Measurements from ENCODE around the gene FOXP1. TPM values are rescaled to one million over a fixed set of nuclear protein-coding genes. Genes with fewer than 3 reads are reported as not detected.
"Not testable (repeated sequence)": the region's sequence is repeated elsewhere in the genome, so short reads cannot be mapped to it uniquely, and the experiment has no call there.

Gene FOXP1
- total and polyA plus RNA-seq, 9 donors, result 17.6 to 28.2 (median 20.5) TPM

GRCh38 chr3:71536376-71536965, 47.1 kb downstream of the FOXP1 start:
- Histone ChIP-seq H3K27me3 (ENCODE audit: control insufficient read depth, insufficient read depth, low read length) (no peaks in the 10 kb centered on the region), H3K4me3 (ENCODE audit: low read length) (no peak overlapping the region), H3K4me1 (ENCODE audit: control insufficient read depth, insufficient read depth, low read length) (no peaks in the 10 kb centered on the region), H3K36me3 (ENCODE audit: control insufficient read depth, insufficient read depth, low read length) (no peaks in the 10 kb centered on the region), H3K9me3 (replicated peaks; ENCODE audit: control insufficient read depth, low read depth, low read length) (no peaks in the 10 kb centered on the region), H3K27ac (ENCODE audit: low read length) (peak overlapping the region; percentile 40)
- WGBS (ENCODE audit: insufficient coverage), result no CpG with 5 or more reads among the region's 7 CpGs
- no peak for DNase-seq

- H3K4me1 ChIP-seq (ENCODE audit: control insufficient read depth, insufficient read depth, low read length), result no peaks in the 10 kb centered on the region
Measured at GRCh38 chr3:71533588-71533987, 49.9 kb downstream of the FOXP1 start.

GRCh38 chr3:71532639-71533395, 50.7 kb downstream of the FOXP1 start:
- no peaks in the 10 kb centered on the region for H3K36me3 ChIP-seq (ENCODE audit: control insufficient read depth, insufficient read depth, low read length)
- H3K4me1 ChIP-seq (ENCODE audit: control insufficient read depth, insufficient read depth, low read length), result no peaks in the 10 kb centered on the region
- H3K4me3 ChIP-seq (ENCODE audit: low read length), result no peak overlapping the region
- 76% methylated on average over 4 of the region's 6 CpGs for WGBS (ENCODE audit: insufficient coverage)
- no peak overlapping the region for H3K27ac ChIP-seq (ENCODE audit: low read length)
- H3K27me3 ChIP-seq (ENCODE audit: control insufficient read depth, insufficient read depth, low read length), result no peaks in the 10 kb centered on the region
- DNase-seq, result no peak
- H3K9me3 ChIP-seq (replicated peaks; ENCODE audit: control insufficient read depth, low read depth, low read length), result no peaks in the 10 kb centered on the region

More at GRCh38 chr3:71533588-71533987, 49.9 kb downstream of the FOXP1 start:
- Histone ChIP-seq H3K27me3 (ENCODE audit: control insufficient read depth, insufficient read depth, low read length) (no peaks in the 10 kb centered on the region), H3K36me3 (ENCODE audit: control insufficient read depth, insufficient read depth, low read length) (no peaks in the 10 kb centered on the region), H3K4me3 (ENCODE audit: low read length) (no peak overlapping the region), H3K27ac (ENCODE audit: low read length) (no peak overlapping the region), H3K9me3 (replicated peaks; ENCODE audit: control insufficient read depth, low read depth, low read length) (no peaks in the 10 kb centered on the region)
- 100% methylated on average over 2 of the region's 4 CpGs for WGBS (ENCODE audit: insufficient coverage)
- DNase-seq, result no peak

- Histone ChIP-seq H3K27me3 (ENCODE audit: control insufficient read depth, insufficient read depth, low read length) (no peaks in the 10 kb centered on the region), H3K4me1 (ENCODE audit: control insufficient read depth, insufficient read depth, low read length) (no peaks in the 10 kb centered on the region), H3K4me3 (ENCODE audit: low read length) (no peak overlapping the region), H3K9me3 (replicated peaks; ENCODE audit: control insufficient read depth, low read depth, low read length) (no peaks in the 10 kb centered on the region), H3K27ac (ENCODE audit: low read length) (no peak overlapping the region), H3K36me3 (ENCODE audit: control insufficient read depth, insufficient read depth, low read length) (no peaks in the 10 kb centered on the region)
- no peak for DNase-seq
- WGBS (ENCODE audit: insufficient coverage), result 50% methylated on average over 2 of the region's 9 CpGs
Measured at GRCh38 chr3:71530903-71531530, 52.5 kb downstream of the FOXP1 start.

GRCh38 chr3:71528816-71529215, 54.7 kb downstream of the FOXP1 start:
- no CpG with 5 or more reads among the region's 2 CpGs for WGBS (ENCODE audit: insufficient coverage)
- no peaks in the 10 kb centered on the region for H3K9me3 ChIP-seq (replicated peaks; ENCODE audit: control insufficient read depth, low read depth, low read length)
- no peaks in the 10 kb centered on the region for H3K27me3 ChIP-seq (ENCODE audit: control insufficient read depth, insufficient read depth, low read length)
- no peak for DNase-seq
- H3K4me3 ChIP-seq (ENCODE audit: low read length), result no peak overlapping the region
- no peak overlapping the region for H3K27ac ChIP-seq (ENCODE audit: low read length)
- no peaks in the 10 kb centered on the region for H3K36me3 ChIP-seq (ENCODE audit: control insufficient read depth, insufficient read depth, low read length)
- no peaks in the 10 kb centered on the region for H3K4me1 ChIP-seq (ENCODE audit: control insufficient read depth, insufficient read depth, low read length)

GRCh38 chr3:71526448-71526847, 57.1 kb downstream of the FOXP1 start:
- H3K4me3 ChIP-seq (ENCODE audit: low read length), result not testable (repeated sequence)

GRCh38 chr3:71525391-71525790, 58.1 kb downstream of the FOXP1 start:
- Histone ChIP-seq H3K9me3 (replicated peaks; ENCODE audit: control insufficient read depth, low read depth, low read length) (no peaks in the 10 kb centered on the region), H3K4me3 (ENCODE audit: low read length) (no peak overlapping the region), H3K27ac (ENCODE audit: low read length) (no peak overlapping the region), H3K27me3 (ENCODE audit: control insufficient read depth, insufficient read depth, low read length) (no peaks in the 10 kb centered on the region), H3K4me1 (ENCODE audit: control insufficient read depth, insufficient read depth, low read length) (no peaks in the 10 kb centered on the region), H3K36me3 (ENCODE audit: control insufficient read depth, insufficient read depth, low read length) (no peaks in the 10 kb centered on the region)
- no CpG with 5 or more reads among the region's 3 CpGs for WGBS (ENCODE audit: insufficient coverage)
- no peak for DNase-seq

More at GRCh38 chr3:71526448-71526847, 57.1 kb downstream of the FOXP1 start:
- H3K9me3 ChIP-seq (replicated peaks; ENCODE audit: control insufficient read depth, low read depth, low read length); H3K4me1 ChIP-seq (ENCODE audit: control insufficient read depth, insufficient read depth, low read length); DNase-seq; H3K27me3 ChIP-seq (ENCODE audit: control insufficient read depth, insufficient read depth, low read length); H3K36me3 ChIP-seq (ENCODE audit: control insufficient read depth, insufficient read depth, low read length); H3K27ac ChIP-seq (ENCODE audit: low read length): not testable (repeated sequence)
- WGBS (ENCODE audit: insufficient coverage), result no CpG with 5 or more reads among the region's 9 CpGs

- no peak overlapping the region for H3K4me3 ChIP-seq (ENCODE audit: low read length)
- 19% methylated on average over 2 of the region's 7 CpGs for WGBS (ENCODE audit: insufficient coverage)
- H3K9me3 ChIP-seq (replicated peaks; ENCODE audit: control insufficient read depth, low read depth, low read length), result no peaks in the 10 kb centered on the region
- no peaks in the 10 kb centered on the region for H3K27me3 ChIP-seq (ENCODE audit: control insufficient read depth, insufficient read depth, low read length)
- H3K27ac ChIP-seq (ENCODE audit: low read length), result no peak overlapping the region
- H3K4me1 ChIP-seq (ENCODE audit: control insufficient read depth, insufficient read depth, low read length), result no peaks in the 10 kb centered on the region
- no peaks in the 10 kb centered on the region for H3K36me3 ChIP-seq (ENCODE audit: control insufficient read depth, insufficient read depth, low read length)
- no peak for DNase-seq
Measured at GRCh38 chr3:71524672-71525071, 58.9 kb downstream of the FOXP1 start.

- WGBS (ENCODE audit: insufficient coverage), result no CpG with 5 or more reads among the region's 4 CpGs
- Histone ChIP-seq H3K36me3 (ENCODE audit: control insufficient read depth, insufficient read depth, low read length) (no peaks in the 10 kb centered on the region), H3K4me1 (ENCODE audit: control insufficient read depth, insufficient read depth, low read length) (no peaks in the 10 kb centered on the region), H3K27ac (ENCODE audit: low read length) (no peak overlapping the region), H3K9me3 (replicated peaks; ENCODE audit: control insufficient read depth, low read depth, low read length) (no peaks in the 10 kb centered on the region), H3K27me3 (ENCODE audit: control insufficient read depth, insufficient read depth, low read length) (no peaks in the 10 kb centered on the region), H3K4me3 (ENCODE audit: low read length) (no peak overlapping the region)
- DNase-seq, result no peak
Measured at GRCh38 chr3:71523628-71524027, 59.9 kb downstream of the FOXP1 start.
